K562 (cell line): ENCODE results near the gene MINK1. TPM values are rescaled to one million over a fixed set of nuclear protein-coding genes. Genes with fewer than 3 reads are reported as not detected.

Experiments
- ATAC-seq: fragments of 200-7000 bp; cut with Tn5 transposase; 3 replicates; pipeline ENCODE4 v1.9.1; 2020; ENCODE audit warnings: moderate library complexity
- BruUV-seq: library from RNA; stranded (reverse); fragments of 400-500 nt; replicated peaks from 2 replicates; lab custom pipeline; 2021; lab: Mats Ljungman, UMichigan
- CTCF ChIA-PET: fragments of 300-600 bp; formaldehyde crosslinking; extraction: SDS; loops from one replicate; lab custom pipeline; 2021; ENCODE audit warnings: low intra/inter-chr PET ratio; lab: Yijun Ruan, JAX
- POLR2A ChIA-PET: fragments of 300-600, 350-650 bp; sonication (Branson Sonifier 250); formaldehyde crosslinking; extraction: SDS; loops from one replicate; lab custom pipeline; 2021; ENCODE audit warnings: antibody characterized with exemption, inconsistent platforms; lab: Yijun Ruan, JAX
- DNase-seq, 4 experiments: peaks; one replicate each; pipeline versions ENCODE4 v3.0.0 to v3.0.0-alpha.2; 2011 to 2018; ENCODE audit warnings: low spot score in 3 of 4, mixed read lengths in 3 of 4; ENCODE audit errors: extremely low read depth in 1 of 4
- FAIRE-seq: peaks from 2 replicates; lab custom pipeline; 2011; peaks lifted over from hg19 to GRCh38; lab: Jason Lieb, UNC
- H2AFZ ChIP-seq: 2 replicates; pipeline ENCODE4 v1.6.0; 2011; ENCODE audit warnings: low read depth, low read length, control low read depth, inconsistent platforms
- H3K27ac ChIP-seq: fragments of 200-600 bp; 3 replicates; pipeline ENCODE4 v1.8.0; 2011; ENCODE audit warnings: low read depth, mild to moderate bottlenecking, control low read depth, inconsistent platforms, low read length, moderate library complexity, mixed read lengths; ENCODE audit errors: extremely low read depth
- H3K27me3 ChIP-seq, 2 experiments: fragments of 300-600 bp in 1 of 2; 2 replicates in 1 of 2; 3 replicates in 1 of 2; pipeline versions ENCODE4 v1.6.0 to v1.8.0; 2011; ENCODE audit warnings: inconsistent platforms in 2 of 2, low read length in 2 of 2, mild to moderate bottlenecking in 1 of 2, mixed read lengths in 1 of 2, moderate library complexity in 1 of 2; ENCODE audit not compliant: control insufficient read depth in 2 of 2, insufficient read depth in 2 of 2
- H3K36me3 ChIP-seq: fragments of 300-600 bp; 3 replicates; pipeline ENCODE4 v1.8.0; 2011; ENCODE audit warnings: mild to moderate bottlenecking, low read length, inconsistent platforms; ENCODE audit not compliant: control insufficient read depth, insufficient read depth
- H3K4me1 ChIP-seq, 2 experiments: fragments of 200-600 bp in 1 of 2; replicated peaks in 1 of 2; 2 replicates in 1 of 2; 3 replicates in 1 of 2; pipeline versions ENCODE4 v1.5.1 to v1.8.0; 2011; ENCODE audit warnings: inconsistent platforms in 2 of 2, low read length in 2 of 2, mild to moderate bottlenecking in 1 of 2, mixed read lengths in 1 of 2, moderate library complexity in 1 of 2; ENCODE audit not compliant: control insufficient read depth in 2 of 2, insufficient read depth in 2 of 2
- H3K4me2 ChIP-seq: 2 replicates; pipeline ENCODE4 v1.6.1; 2011; ENCODE audit warnings: low read length, control low read depth, inconsistent platforms, mixed read lengths; ENCODE audit not compliant: insufficient read depth
- H3K4me3 ChIP-seq: fragments of 200-600 bp; sonication (generic), shearing (Covaris generic); 2 replicates; pipeline ENCODE4 v1.5.1; 2016; ENCODE audit warnings: control low read depth, inconsistent platforms
- H3K79me2 ChIP-seq: fragments of 200-600 bp; 3 replicates; pipeline ENCODE4 v1.8.0; 2011; ENCODE audit warnings: low read length, inconsistent platforms; ENCODE audit not compliant: control insufficient read depth, insufficient read depth
- H3K9ac ChIP-seq, 2 experiments: 2 replicates each; pipeline versions ENCODE4 v1.6.0 to v1.6.1; 2011; ENCODE audit warnings: low read depth in 2 of 2, low read length in 2 of 2, control low read depth in 1 of 2, inconsistent platforms in 1 of 2, mild to moderate bottlenecking in 1 of 2, mixed read lengths in 1 of 2; ENCODE audit not compliant: insufficient read depth in 1 of 2
- H3K9me1 ChIP-seq: one replicate; pipeline ENCODE4 v1.6.0; 2011; ENCODE audit warnings: inconsistent platforms, mild to moderate bottlenecking, low read length, moderate library complexity; ENCODE audit not compliant: control insufficient read depth, insufficient read depth
- H3K9me3 ChIP-seq: replicated peaks from 2 replicates; pipeline ENCODE4 v1.5.1; 2011; ENCODE audit warnings: low read depth, low read length, inconsistent platforms; ENCODE audit not compliant: control insufficient read depth, insufficient read depth
- H4K20me1 ChIP-seq: replicated peaks from 2 replicates; pipeline ENCODE4 v1.6.1; 2011; ENCODE audit warnings: low read length, inconsistent platforms, mixed read lengths; ENCODE audit not compliant: control insufficient read depth, insufficient read depth
- RBM34 ChIP-seq: fragments of 200-400 bp; formaldehyde crosslinking; IDR thresholded peaks from 2 replicates; pipeline ENCODE4 v1.6.1; 2018; ENCODE audit warnings: low read length, borderline replicate concordance; ENCODE audit not compliant: insufficient read depth
- RERE ChIP-seq: sonication (generic); formaldehyde crosslinking; IDR thresholded peaks from 2 replicates; pipeline ENCODE4 v1.8.0; 2023; ENCODE audit warnings: missing genetic modification reagents, mild to moderate bottlenecking, borderline replicate concordance
- ZBTB2 ChIP-seq: fragments of 450-650 bp; IDR thresholded peaks from 2 replicates; pipeline ENCODE4 v1.6.1; 2016; ENCODE audit warnings: antibody characterized with exemption
- ZNF586 ChIP-seq: fragments of 450-650 bp; formaldehyde crosslinking; conservative IDR thresholded peaks from 2 replicates; pipeline ENCODE4 v1.4.0; 2020; ENCODE audit warnings: mild to moderate bottlenecking, moderate library complexity
- ZNF609 ChIP-seq: sonication (generic); formaldehyde crosslinking; IDR thresholded peaks from 2 replicates; pipeline ENCODE4 v1.8.1; 2023; ENCODE audit warnings: missing genetic modification reagents, mild to moderate bottlenecking, borderline replicate concordance
- ZNF707 ChIP-seq: fragments of 250-450 bp; sonication (Bioruptor Pico); conservative IDR thresholded peaks from 2 replicates; pipeline ENCODE4 v1.8.0; 2022; ENCODE audit warnings: inconsistent platforms, mild to moderate bottlenecking, moderate library complexity
- WGBS: fragments of 100-300 bp; shearing (Covaris generic); methylation state at CpG from one replicate; pipeline ENCODE4 v1.1.6; 2016; ENCODE audit warnings: low coverage, mixed read lengths; ENCODE audit not compliant: insufficient coverage; ENCODE audit errors: missing lambda C conversion rate; 5-methylcytosine and 5-hydroxymethylcytosine counted together
- in situ Hi-C: fragments of 300-500 bp; cut with MboI; formaldehyde crosslinking; loops from 4 replicates; pipeline ENCODE4 v1.15.0; 2018; ENCODE audit warnings: inconsistent platforms, mixed read lengths
- intact Hi-C: fragments of 100-400 bp; cut with micrococcal nuclease; formaldehyde crosslinking; loops from 2 replicates; pipeline ENCODE4 v1.14.2; 2022
- polyA plus RNA-seq, 8 experiments: library from polyadenylated mRNA; depleted of rRNA in 4 of 8; stranded (reverse) in 5 of 8; unstranded in 3 of 8; fragments of >200 nt; fragmentation: Nextera tagmentation in 2 of 8; fragmentation: Illumina TruSeq in 1 of 8; extraction: Ambion mirVana in 2 of 8; extraction: Trizol in 1 of 8; gene quantifications; 2 replicates each; pipeline versions ENCODE4 v1.2.1 to v1.2.3, GENCODE V29; 2011 to 2014; ENCODE audit warnings: inconsistent platforms in 1 of 8, missing spikeins in 1 of 8
- total RNA-seq, 7 experiments: library from RNA; depleted of rRNA in 6 of 7; stranded (reverse); fragments of >200 nt in 6 of 7; fragmentation: Illumina TruSeq in 2 of 7; extraction: Trizol in 2 of 7; gene quantifications; 2 replicates each; pipeline versions ENCODE4 v1.2.1 to v1.2.3, GENCODE V29; 2011 to 2021; ENCODE audit warnings: low replicate concordance in 1 of 7

Gene MINK1
- total and polyA plus RNA-seq, 9 of the 15 experiments (the other 6 are each of a cell fraction or from before 2014, with no cell fraction given) = 0.11 to 54.2 (median 14.9) TPM

GRCh38 chr17:4858068-4858881, 25.1 kb downstream of the MINK1 start (continued):
- TF ChIP-seq RERE (CRISPR knock-in tag) (no peak), ZNF586 (no peak), RBM34 (no peak)

- H3K4me3 ChIP-seq = no peak overlapping the region
- H3K9me1 ChIP-seq = no peaks in the 10 kb centered on the region
- peaks cover 22% of the 10 kb centered on the region; the same call in 2 of the 3 replicates for H3K79me2 ChIP-seq
- peaks cover 31% of the 10 kb centered on the region; the same call in 2 of the 3 replicates for H3K36me3 ChIP-seq
- POLR2A ChIA-PET = interaction anchor here (0.7 kb wide), 1 partner anchor 20 kb away, joined by 4 read pairs; no protein-coding TSS in a partner anchor
- intact Hi-C loops (no loop called here), in situ Hi-C loops (no loop called here)
- no peaks in the 10 kb centered on the region; the same call in none of the 2 replicates for H4K20me1 ChIP-seq
- no peaks in the 10 kb centered on the region for H3K27me3 ChIP-seq
- WGBS = 72% methylated on average over 3 of the region's 5 CpGs
- no peak for DNase-seq
- no TSS peak for BruUV-seq
- H2AFZ ChIP-seq = no peak overlapping the region
- H3K4me2 ChIP-seq = no peak overlapping the region
- no peak for FAIRE-seq
- ATAC-seq = no peak
- CTCF ChIA-PET = no interaction called here
- peaks cover 8 to 10% of the 10 kb centered on the region in 2 experiments; a peak in 4 of 5 replicates for H3K4me1 ChIP-seq
- no peak overlapping the region for H3K27ac ChIP-seq
- H3K9ac ChIP-seq = no peak overlapping the region
- H3K9me3 ChIP-seq = no peaks in the 10 kb centered on the region
- TF ChIP-seq ZBTB2 (no peak), ZNF609 (no peak), ZNF707 (CRISPR knock-in tag) (no peak)
Measured at GRCh38 chr17:4858882-4859260, 25.7 kb downstream of the MINK1 start.
